NCI-H2196 (cell line): ENCODE results near the gene PCK2.

Experiments used
- DNase-seq: peaks from one replicate; lab custom pipeline; 2025; ENCODE audit not compliant: unreplicated experiment; lab: John Stamatoyannopoulos, UW

PCK2 gene

DNA sequence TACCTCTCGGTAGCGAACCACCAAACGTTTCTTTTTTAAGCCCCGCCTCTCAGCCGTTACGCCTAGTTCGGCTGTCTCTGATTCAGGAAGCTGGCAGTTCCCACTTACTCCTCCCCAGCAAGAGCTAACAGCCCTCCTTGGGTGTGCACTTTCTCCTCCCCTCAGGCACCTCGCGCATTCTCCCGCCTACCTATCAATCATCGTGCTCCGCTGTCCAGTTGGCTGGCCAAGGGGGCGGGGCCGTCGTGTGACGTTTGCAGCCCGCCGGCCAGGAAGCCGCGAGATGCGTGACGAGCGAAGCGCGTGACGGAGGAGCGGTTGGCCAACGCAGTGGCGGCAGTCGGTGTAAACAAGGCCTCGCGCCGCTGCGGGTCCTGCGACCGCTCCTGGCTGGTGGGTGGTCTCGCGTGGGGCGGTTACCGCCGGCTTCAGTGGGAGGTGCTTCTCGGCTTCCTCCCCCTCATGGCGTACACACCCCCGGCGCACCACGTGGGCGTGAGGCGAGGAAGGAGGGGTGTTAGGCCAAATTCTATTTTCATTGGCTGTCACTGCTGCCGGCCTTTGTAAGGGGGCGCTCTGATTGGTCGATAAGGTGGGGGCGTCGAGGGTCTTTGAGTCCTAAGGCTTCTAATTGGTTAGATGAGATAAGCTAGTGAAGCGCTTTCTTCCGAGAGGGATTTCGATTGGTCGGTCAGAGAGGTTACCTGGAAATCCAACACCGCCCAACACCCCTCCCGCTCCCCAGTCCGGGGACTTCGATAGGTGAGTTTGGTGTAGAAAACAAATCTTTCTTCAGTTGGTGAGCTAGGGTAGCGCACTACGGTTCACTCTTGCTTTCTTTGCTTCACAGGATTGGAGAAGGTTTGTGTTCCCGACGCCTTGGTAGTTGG, 20.7 kb downstream of the PCK2 start, which contains the start of the genes DCAF11 and NRL:
DCAF11 (plus strand) TSS at position 246 of the 890 bp plus-strand sequence. CDS start 818 bp downstream, outside the sequence.
NRL (minus strand) TSS at position 418 of the 890 bp plus-strand sequence. CDS start 32,101 bp downstream, outside the sequence.
- peak; percentile 99 for DNase-seq

DNA sequence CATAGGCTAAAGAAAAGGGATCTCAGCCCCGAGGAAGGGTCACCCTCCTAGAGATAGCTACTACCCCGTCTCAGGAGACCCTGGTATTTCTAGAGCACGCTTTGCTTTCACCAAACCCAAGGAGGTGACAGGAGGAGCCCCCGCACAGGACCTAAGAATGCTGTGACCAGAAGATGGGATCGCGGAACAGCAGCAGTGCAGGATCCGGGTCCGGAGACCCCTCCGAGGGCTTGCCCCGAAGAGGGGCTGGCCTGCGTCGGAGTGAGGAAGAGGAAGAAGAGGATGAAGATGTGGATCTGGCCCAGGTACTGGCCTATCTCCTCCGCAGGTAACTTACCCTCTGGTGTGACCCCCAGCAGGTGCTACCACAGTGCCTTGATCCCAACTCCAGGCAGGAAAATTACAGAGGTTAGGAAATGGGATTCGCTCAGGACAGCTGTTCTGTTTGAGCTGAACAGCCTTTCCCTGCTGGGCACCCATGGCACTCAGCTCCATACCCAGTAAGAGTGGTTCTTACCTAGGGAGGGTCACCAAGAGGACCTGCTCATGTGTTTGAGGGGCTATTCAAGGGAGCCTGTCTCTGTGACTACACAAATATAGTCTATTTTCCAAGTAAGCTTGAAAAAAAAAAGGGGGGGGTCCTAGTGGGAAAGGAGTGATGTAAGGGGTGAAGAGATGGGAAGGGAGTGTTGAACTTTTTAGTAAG, 21.5 kb downstream of the PCK2 start:
- DNase-seq, result no peak

DNA sequence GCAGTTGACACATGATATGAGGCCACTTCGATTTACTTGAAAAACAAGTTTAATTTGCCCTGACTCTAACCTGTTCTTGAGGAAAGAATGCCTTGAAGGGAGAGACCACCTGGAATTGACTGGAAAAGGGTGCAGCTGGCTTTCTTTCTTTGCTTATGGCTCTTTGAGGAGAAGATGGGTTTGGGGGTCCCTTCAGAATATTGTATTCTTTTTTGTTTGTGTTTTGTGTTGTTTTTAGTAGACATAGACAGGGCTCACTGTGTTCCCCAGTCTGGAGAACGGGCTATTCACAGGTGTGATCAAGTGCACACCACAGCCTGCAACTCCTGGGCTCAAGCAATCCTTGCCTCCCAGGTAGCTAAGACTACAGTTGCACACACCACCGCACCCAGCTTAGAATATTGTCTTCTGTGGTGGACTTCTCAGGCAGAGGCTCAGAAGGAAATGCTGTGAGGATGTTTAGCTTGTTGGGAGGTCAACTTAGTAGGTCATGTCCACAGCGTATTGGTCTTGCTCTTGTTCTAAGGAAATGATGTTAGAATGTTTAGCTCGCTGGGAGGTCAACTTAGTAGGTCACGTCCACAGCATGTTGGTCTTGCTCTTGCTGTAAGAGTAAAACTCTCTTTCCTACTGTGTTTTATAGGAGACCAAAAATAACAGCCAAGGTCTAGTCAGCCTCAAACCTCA, 22.2 kb downstream of the PCK2 start:
- no peak for DNase-seq

DNA sequence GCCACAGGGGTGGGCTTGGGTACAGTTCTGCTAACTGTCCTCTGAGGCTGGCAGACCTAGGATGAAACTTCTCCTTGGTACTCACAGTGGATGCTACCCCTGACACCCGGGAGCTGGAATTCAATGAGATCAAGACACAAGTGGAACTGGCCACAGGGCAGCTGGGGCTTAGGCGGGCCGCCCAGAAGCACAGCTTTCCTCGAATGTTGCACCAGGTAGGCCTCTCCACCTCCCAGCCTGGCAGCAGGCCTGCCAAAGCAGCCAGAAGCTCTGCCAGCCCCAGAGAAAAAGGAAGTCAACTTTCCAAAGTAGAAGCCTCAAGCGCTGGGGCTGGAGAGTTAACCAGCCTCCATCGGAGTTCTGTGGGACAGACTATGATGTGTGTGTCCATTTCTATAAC, 23.1 kb downstream of the PCK2 start:
- no peak for DNase-seq

DNA sequence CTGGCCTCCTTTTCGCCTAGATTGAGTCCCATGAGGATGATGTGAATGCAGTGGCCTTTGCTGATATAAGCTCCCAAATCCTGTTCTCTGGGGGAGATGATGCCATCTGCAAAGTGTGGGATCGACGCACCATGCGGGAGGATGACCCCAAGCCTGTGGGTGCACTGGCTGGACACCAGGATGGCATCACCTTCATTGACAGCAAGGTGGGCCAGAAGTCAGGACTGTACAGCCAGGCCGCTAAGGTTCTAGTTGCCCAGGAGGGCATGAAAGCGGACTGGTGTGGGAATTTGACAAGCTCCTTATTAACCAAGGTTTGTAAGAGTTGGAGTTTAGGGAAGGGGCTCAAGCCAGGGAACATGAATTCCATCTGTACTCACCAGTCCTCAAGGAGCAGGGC, 25.6 kb downstream of the PCK2 start:
- DNase-seq, result no peak

DNA sequence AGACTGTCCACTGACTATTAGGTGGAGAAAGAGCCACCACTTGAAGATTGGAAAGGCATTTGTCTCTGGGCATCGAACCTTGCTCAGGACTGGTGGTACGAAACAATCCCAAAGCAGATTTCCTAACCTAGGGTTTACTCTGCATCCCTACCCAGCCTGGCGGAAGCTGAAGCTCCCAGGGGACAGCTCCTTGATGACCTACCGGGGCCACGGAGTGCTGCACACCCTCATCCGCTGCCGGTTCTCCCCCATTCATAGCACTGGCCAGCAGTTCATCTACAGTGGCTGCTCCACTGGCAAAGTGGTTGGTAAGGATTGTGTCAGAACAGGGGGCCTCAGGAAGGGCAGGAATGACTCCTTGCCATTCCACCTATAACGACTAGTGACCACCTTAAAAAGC, 27.1 kb downstream of the PCK2 start:
- DNase-seq, result no peak

DNA sequence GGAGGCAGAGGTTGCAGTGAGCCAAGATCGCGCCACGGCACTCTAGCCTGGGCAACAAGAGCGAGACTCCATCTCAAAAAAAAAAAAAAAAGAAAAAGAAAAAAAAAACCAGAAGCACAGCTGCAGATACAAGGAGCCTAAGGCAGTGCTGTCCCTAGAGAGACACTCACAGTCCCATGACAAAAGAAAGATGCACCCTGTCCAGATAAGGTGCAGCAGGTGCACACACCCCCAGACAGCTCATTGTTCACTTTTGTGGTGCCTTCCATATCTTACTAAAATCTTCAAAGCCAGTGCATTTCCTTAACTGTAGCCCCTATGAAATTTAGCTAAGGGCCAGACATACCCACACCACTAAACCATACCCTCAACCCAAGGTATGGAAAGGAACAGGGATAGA, 28.3 kb downstream of the PCK2 start:
- no peak for DNase-seq

DNA sequence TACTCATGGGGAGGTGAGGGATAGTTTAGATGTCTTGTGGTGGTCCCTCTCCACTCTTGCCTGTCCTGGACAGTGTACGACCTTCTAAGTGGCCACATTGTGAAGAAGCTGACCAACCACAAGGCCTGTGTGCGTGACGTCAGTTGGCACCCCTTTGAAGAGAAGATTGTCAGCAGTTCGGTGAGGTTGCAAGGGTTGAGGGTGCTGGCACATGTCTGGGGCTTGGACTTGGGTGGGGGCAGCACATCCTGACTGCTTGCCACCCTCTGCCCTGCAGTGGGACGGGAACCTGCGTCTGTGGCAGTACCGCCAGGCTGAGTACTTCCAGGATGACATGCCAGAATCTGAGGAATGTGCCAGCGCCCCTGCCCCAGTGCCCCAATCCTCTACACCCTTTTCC, 28.8 kb downstream of the PCK2 start:
- DNase-seq, result no peak

DNA sequence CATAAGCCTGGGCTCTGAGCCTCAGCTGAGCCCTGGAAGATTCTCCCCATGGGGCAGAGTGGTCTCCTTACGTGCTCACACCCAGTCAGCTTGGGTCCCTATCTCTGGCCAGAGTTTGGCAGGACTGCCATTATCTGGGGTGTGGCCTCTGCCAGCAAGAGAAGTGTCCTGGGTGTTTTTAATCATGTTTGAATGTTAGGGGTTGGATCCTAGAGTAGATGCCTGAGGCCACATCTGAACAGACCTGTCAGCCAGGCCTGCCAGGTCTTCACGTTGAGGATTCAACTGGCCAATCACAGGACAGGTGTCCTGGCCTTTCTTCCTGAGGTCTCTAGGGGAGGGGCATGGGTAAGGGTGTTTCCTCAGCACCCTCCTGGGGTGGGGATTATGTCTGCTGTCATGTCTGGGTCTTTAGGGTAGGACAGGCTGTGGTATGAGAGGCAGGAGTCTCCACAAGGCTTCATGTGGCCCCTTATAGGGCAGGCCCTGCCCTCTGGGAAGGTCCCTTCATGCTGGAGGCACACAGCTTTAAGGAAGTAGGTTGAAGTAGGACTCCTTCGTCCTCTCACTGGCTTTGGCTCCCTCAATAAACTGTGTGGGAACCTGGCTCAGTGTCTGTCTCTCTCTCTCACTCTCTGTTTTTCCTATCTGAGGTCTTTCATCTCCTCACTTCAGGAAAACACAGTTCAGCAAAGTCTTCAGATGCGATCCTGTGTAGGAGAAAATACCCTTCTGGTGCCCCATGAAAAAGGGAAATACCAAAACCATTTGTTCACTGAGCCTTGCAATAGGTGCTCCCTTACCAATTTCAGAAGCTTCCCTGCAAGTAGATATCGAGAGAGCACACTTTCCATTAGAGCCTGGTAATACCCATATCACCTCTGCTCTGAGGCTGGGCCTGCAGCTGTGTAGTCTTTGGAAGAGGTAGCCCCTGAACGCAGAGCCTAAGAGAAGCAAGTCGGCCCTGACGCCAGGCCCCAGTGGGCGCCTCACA, 29.6 kb downstream of the PCK2 start:
- no peak for DNase-seq

DNA sequence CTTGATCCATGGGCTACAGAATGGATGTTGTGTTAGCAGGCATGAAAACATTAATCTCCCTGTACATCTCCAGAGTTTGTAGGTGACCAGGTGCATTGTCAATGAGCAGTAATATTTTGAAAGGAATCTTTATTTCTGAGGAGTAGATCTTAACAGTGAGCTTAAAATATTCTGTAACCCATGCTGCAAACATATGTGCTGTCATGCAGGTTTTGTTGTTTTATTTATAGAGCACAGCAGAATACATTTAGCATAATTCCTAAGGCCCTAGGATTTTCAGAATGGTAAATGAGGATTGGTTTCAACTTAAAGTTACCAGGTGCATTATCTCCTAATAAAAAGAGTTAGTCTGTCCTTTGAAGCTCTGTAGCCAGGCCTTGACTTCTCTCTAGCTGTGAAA, 32.8 kb downstream of the PCK2 start:
- no peak for DNase-seq

DNA sequence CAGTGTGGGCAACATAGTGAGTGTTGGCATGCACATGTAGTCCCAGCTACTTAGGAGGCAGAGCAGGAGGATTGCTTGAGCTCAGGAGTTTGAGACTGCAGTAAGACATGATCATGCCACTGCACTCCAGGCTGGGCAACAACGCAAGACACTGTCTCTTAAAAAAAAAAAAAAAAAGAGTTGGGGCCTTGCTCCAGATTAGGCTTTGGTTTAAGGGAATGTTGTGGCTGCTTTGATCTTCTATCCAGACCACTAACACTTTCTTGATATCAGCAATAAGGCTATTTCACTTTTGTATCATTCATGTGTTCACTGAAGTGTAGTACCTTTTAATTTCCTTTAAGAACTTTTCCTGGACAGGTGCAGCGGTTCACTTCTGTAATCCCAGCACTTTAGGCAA, 33.6 kb downstream of the PCK2 start:
- no peak for DNase-seq

DNA sequence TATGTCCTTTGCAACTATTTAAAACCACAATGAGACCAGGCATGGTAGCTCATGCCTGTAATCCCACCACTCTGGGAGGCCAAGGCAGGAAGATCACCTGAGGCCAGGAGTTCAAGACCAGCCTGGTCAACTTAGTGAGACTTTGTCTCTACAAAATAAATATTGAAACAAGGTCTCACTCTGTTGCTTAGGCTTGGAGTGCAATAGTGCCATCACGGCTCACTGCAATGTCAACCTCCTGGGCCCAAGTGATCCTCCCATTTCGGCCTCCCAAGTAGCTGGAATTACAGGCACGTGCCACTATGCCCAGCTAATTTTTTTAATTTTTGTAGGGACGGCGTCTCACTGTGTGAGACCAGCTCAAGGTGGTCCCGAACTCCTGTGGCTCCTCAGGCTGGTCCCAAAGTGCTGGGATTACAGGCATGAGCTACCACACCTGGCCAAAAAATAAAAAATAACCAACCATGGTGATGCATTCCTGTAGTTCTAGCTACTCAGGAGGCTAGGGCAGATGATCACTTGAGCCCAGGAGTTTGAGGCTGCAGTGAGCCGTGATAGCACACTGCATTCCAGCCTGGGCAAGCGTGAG, 35.4 kb downstream of the PCK2 start:
- no peak for DNase-seq

DNA sequence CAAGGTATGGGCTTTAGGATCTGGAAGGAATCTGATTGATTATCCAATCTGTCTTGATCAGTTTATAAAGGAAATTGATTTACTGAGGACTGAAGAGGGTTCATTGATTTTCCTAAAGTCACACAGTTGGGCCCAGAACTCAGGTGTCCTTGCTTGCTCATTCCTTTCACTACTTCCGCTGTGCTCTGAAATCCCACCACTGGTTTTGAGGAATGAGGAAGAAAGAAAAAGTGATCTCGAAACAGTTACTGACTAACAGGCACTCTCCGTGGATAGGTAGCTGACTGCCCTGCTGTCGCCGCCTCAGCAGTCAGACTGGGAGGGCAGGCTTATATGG, 36.2 kb downstream of the PCK2 start, which contains the start of gene FITM1:
FITM1 (plus strand) TSS at position 280 of the 337 bp plus-strand sequence. CDS start 905 bp downstream, outside the sequence.
- DNase-seq, result no peak

DNA sequence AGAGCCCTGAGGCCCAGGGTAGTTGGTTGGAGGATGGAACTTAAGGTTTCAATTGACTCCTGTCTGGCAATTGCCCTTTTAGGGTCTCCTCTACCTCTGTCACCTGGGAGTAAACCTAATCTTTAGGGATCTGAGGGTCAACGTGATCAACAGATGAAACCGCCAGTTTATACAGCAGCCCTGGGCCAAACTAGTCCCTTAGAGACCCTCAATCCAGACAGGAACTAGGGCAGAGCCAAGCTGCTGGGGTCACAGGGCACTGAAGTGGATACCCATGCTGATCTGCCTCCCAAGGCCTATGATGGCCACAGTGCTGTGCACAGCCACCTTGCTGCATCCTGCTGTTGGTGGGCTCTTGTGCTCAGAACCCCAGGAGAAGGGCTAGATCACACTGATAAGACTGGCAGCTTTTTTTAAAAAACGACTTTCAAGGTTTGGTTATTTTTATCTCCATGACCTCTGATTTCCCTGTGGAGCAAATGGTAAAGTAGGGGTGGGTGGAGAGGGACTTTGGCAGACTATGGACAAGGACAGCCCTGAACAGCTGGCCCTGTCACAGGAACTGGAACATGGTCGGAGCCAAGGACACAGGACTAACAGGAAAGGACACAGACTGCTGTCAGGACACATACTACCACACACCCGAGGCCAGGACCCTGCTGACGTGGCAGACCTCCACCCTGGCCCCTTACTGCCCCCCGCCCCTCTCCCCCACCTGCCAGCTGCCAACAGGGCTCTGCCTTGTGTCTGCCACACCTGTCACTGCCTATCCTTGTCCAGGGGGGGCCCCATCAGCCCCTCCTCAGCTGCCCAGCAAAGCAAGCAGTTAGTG, 36.8 kb downstream of the PCK2 start:
- DNase-seq, result no peak

DNA sequence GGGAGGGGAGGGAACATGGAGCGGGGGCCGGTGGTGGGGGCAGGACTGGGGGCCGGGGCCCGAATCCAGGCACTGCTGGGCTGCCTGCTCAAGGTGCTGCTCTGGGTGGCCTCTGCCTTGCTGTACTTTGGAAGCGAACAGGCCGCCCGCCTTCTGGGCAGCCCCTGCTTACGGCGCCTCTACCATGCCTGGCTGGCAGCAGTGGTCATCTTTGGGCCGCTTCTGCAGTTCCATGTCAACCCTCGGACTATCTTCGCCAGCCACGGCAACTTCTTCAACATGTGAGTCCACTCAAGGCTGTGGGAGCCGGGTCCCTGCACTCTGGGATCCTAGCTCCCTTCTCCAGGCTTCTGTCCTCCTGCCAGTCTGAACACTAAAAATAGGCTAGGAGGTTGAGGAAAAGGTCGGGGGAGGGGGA, 37.4 kb downstream of the PCK2 start:
- no peak for DNase-seq

DNA sequence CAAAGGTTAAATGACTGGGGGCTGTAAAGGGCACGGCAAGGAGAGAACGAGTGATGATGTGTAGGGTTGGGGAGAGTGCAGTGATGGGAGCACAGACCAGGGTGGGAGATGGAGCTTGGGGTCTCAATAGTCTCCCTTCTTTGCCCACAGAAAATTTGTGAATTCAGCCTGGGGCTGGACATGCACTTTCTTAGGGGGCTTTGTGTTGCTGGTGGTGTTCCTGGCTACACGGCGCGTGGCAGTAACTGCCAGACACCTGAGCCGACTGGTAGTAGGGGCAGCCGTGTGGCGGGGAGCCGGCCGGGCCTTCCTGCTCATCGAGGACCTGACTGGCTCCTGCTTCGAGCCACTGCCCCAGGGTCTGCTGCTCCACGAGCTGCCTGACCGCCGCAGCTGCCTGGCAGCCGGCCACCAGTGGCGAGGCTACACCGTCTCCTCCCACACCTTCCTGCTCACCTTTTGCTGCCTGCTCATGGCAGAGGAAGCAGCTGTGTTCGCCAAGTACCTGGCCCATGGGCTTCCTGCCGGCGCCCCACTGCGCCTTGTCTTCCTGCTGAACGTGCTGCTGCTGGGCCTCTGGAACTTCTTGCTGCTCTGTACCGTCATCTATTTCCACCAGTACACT, 38.1 kb downstream of the PCK2 start:
- DNase-seq, result peak; percentile 89

DNA sequence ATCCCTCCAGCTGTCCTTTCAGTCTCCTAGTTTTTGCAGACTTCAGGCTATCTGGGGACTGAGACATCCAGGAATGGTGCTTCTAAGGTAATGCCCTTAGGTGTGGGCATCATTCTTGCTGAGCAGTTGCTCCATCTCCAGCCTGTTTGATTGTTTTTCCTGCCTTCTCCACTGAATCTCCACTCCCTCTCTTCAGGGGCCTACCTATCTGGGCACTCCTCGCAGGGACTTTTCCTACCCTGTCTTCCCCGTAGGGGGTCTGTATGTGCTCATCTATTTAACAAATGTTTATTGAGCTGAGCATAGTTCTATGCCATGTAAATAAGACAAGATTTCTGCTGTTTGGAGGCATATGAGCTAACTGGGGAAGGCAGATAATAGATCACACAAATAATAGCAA, 38.9 kb downstream of the PCK2 start:
- DNase-seq, result no peak

DNA sequence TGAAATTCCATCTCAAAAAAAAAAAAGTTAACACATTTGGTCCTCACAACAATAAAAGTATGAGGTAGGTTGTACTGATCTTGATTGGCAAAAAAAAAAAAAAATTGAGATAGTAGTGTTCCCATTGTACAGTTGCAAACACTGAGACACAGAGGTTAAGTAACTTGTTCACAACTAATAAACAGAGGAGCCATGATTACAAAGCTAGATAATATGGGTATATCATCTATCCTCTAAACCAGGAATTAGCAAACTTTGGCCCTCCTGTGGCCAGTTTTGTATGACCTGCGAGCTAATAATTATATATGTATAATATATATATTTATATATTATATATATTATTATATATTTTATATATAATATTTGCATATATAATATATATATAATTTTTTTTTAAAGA, 39.6 kb downstream of the PCK2 start:
- no peak for DNase-seq

DNA sequence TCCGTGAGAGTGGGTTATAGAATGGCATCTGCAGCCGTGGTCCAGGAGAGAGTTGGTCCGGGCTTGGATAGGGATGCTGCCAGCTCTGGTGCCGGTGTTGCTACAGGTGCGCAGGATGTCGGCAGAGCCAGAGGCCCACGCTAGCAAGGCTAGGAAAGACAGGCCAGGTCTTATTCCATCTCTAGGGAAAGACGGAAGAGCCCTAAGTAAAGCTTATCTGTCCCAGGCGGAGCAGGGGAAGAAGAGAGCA, 41.4 kb downstream of the PCK2 start:
- no peak for DNase-seq
